ENCODE results near the gene CUBN.
A peak's percentile ranks its signal among the peaks of the same experiment; 100 is the strongest.

Gene CUBN

DNA sequence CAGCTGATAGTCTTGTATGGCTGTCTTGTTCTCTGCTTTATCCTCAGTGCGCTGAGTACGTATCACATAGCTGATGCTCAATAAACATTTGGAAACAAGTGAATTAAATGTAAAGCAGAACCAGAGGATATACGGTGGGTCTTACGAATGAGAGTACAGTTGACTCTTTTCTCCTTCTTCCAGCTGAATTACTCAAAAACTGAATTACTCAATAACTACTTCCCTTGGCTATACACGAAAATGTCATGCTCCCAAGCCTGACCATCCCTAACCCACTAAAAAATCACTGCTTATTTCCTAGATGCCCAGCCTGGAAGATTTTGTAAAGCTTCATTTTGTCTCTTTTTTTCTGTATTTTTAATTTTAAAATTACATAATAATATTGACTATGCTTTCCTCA, 309.2 kb downstream of the CUBN start:
- DNase-seq: no peak
- ATAC-seq: no peak

DNA sequence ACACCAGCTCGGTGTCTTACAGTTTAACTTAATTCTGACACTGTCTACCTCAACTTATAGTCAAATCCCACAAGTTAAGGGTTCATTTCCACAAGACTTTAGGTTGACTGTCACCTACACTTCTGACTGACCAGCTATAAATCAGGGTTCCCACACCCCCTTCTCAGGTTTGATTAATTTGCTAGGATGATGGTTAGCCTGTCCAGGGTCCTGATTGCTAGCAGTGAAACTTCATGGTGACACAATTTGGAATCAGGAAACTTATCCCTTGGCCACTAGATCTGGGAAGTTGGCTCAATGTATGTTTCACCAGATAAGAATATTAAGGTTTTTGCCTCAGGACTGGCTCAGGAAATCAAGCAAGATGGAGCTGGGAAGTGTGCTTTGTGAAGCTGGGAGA, 309.6 kb downstream of the CUBN start:
- ATAC-seq: no peak
- no peak for DNase-seq

DNA sequence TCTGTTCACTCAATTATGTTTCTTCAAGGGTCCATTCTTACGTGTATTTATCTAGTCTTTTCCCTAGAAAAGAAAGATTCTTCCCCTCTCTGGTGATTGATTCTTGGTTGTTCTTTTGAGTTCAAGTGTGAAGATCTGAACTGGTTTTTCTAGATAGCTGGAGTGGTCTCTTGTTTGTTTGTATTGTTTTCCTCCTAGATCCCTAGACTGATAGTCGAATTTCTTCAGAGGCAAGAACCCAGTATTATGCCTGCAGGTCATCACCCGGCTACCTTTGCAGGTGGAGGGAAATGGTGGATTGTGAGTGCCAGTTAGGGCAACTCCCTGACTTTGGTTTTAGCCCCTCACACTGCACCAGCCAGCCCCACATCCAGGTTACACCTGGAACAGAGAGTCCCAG, 310.2 kb downstream of the CUBN start:
- ATAC-seq (no peak), DNase-seq (no peak)

DNA sequence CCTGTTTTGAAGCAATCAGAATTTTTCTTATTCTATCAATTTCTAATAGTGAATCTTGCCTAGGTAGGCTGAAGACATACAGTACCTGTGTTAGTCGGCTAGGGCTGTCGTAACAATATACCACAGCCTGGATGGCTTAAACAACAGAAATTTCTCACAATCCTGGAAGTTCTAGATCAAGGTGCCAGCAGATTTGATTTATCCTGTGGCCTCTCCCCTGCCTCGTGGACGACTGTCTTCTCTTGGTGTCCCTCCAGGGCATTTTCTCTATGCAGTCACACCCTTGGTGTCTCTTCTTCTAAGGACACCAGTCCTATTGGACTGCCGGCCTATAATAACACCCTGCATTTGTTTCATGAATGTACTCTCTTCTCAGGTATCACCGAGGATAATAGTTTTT, 310.6 kb downstream of the CUBN start:
- ATAC-seq (no peak), DNase-seq (no peak)

DNA sequence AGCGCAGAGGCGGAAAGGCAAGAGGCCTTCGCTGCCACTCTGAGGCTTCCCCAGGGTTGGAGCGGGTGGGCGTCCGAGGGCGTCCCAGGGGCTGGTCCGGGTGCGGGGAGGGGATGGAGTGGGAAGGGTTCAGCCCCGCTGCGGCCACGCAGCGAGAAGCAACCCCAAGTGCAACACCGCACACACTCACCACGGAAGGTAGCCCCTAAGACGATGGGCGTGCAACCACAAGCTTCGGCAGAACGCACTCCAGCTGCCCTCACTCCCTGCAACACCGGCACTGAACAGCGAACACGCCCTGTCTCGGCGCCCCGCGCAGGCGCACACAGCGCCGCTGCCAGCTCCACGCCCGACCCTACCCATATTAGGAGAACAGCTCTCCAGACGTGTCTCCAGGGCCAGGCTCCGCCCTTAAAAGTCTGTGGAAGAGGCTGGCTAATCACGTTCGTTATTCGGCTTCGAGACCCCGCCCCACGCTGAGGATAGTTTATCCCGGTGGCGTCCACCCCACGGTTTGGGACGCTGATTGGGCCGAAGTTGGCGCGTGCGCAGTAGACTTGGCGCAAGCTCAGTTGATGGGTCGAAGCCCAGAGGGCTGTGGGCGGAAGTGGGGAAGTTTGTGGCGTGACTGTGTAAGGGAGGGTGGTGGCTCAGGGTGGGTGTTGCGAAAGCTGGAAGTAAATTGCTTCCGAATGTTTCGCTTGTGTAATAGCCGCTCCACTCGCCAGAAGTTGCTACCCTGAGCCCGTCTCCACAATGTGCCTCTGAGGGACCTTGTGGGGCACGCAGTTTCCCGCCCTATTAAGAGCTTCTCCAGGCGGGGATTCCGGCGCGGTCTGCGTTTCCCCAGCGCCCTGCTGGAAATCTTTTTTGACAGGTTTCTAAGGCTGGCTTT, 312.2 kb downstream of the CUBN start, which contains the start of gene RSU1:
Gene RSU1 (minus strand): TSS at position 300 of the 895 bp plus-strand sequence. CDS start 343 bp downstream, outside the sequence.
- ATAC-seq (peak; percentile 98), DNase-seq (peak; percentile 99)

DNA sequence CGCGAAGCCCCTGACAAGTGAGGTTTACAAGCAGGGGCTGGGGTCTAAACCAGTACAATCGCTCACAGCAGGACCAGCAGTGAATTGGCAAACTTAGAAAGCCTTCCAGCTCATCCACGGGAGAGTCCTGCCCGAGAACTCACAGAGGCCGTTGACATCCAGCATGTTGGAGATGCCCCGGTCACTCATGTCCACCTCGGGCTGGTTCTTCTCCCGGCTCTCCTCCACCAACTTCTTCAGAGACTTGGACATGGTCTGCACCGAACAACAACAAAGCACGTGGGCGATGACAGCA, 312.8 kb downstream of the CUBN start:
- ATAC-seq (no peak), DNase-seq (no peak)

DNA sequence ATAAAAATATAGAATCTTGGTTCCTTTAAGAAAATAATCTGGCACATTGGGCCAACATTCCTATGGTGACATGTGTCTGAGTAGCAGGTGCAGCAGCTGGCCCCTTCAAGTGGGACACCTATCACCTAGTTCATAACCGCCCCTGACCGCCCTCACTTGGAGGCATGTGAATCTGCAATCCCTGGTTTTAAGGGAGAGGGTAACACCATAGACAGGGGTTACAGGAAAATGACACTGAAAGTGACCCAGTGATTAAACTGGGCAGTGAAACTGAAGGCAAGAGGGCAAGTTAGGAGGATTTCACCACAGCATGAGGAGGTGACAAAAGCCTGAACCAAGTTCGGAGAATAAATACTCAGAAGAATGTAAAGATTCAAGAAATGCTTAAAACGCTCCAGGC, 313.4 kb downstream of the CUBN start:
- DNase-seq: peak; percentile 17
- no peak for ATAC-seq

DNA sequence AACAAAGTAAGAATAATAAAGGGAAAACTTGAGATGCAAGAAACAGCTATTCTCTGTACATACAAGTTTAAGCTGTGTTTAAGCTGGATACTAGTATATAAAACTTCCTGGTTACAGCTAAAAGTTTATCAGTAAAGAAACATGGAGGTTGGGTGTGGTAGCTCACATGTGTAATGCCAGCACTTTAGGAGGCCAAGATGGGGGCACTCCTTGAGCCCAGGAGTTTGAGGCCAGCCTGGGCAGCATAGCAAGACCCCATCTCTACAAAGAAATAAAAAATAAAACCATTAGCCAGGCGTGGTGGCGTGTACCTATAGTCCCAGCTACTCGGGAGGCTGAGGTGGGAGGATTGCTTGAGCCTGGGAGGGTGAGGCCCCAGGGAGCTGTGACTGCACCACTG, 315.6 kb downstream of the CUBN start:
- DNase-seq (no peak), ATAC-seq (no peak)

DNA sequence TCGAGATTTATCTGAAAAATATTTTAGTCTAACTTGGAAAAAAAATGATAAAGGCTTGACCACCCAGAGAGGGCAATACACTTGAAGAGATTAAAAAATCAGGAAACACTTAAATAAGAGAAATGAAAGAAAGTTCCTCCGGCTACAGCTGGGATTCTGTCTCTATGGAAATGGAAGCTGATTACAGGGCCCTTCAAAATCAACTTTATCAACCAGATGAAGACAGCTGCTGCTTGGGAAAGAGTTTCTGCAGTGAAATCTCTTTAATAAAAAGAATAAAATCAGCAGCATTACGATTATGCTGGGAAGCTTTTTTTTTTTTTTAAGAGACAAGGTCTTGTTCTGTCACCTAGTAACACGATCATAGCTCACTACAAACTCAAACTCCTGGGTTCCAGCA, 316.9 kb downstream of the CUBN start:
- ATAC-seq: no peak
- no peak for DNase-seq

DNA sequence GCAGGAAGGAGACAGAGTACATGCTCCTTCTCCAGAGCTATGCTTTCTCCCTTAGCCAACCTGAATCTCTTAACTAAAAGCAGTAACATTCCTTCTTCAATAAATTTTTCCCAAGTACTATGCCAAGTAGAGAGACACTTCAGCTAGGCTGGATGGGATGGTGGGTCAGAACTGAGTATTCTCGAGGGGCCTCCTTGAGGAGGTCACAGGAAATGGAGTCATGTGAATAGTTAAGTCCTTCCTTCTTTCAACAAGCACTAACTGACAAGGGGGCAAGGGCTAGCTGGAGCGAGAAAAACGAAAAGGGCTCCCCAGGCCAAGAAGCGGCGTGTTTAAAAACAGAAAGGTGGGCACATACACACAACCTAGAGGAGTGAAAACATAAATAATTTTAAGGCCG, 317.8 kb downstream of the CUBN start:
- ATAC-seq: no peak
- DNase-seq: no peak

DNA sequence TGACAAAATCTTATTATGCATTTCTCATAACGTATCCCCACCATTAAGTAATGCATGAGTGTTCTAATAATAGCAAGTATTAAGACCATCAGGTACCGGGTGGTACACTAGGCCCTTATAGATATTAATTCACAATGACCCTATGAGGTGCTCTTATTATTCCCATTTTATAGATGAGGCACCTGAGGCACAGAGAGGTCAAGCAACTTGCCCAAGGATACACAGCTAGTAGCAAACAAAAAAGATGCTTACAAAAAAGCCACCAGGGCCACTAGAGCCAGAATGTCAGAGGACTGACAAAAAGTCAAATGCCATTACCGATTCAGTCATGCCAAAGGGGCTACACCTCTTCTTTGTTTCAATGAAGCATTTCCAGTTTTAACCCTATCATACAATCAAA, 318.3 kb downstream of the CUBN start:
- ATAC-seq: no peak

DNA sequence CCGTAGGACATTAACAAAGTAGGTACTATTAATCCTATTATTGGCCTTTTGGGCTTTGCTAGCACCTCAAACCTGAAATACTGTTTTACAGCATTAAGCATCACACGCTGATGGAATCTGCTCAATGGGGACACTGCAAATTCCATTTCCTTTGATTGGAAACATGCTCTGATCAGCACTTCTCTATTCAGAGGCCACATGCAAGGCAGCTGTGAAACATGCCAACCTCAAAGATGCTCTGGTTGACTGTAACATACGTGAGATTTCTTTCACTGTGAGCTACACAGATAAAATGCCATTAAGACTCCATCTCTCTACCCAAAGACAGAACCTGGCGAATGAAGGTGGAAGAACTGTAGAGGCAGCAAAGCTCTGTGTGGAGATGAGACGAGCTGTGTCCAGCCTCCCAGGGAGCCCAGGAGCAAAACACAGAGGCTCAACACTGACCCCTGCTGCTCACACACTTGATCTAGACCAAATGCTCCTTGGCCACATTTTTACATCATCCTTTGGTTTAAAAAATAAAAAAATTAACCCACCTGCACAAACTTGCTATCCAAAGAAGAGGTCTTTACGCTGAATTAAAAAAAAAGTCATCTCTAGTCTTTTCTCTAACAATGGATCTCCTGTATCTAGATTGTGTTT, 320.4 kb downstream of the CUBN start:
- DNase-seq: peak; percentile 70
- peak; percentile 75 for ATAC-seq

More for the DNA sequence above, 318.3 kb downstream of the CUBN start:
- DNase-seq: no peak

DNA sequence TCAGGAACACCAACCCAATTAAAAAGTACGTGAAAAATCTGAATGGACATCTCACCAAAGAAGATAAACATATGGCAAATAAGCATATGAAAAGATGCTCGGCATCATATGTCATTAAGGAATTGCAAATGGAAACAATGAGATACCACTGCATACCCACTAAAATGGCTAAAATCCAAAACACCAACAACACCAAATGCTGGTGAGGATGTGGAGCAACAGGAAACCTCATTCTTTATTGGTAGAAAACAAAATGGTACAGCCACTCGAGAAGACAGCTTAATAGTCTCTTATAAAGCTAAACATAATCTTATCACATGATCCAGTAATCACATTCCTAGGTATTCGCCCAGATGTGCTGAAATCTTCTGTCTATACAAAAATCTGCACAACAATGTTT, 325.5 kb downstream of the CUBN start:
- no peak for DNase-seq
- no peak for ATAC-seq

DNA sequence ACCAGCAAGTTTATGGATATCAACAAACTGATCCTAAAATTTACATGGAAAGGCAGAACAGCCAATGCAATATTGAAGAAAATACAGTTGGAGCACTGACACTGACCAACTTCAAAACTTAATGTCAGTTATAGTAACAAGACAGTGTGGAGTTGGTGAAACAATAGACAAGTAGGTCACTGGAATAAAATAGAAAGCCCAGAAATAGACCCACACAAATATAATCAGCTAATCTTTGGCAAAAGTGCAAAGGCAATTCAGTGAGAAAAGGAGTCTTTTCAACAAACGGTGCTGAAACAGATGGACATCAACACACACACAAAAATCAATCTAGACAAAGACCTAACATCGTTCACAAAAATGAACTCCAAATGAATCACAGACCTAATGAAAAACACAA, 326.1 kb downstream of the CUBN start:
- ATAC-seq (no peak), DNase-seq (no peak)

DNA sequence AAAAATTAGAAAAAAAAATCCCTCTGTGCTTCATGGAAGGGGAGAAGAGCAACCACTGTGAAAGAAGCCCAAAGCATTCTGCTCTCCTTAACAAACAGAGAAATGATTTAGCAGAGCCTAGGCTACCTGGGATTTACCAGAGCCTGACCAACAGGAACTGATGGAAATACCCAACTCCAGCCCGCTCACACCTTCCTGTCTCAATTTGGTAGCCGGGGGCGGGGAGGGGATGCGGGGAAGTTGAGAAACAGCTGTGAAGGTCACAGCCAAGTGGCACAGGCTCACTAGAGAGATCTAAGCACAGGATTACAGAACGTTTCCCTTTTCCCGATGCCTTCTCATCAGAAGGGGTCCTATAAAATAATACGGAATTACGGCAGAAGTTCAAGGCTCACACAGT, 330.0 kb downstream of the CUBN start:
- peak; percentile 65 for DNase-seq
- ATAC-seq: peak; percentile 72

DNA sequence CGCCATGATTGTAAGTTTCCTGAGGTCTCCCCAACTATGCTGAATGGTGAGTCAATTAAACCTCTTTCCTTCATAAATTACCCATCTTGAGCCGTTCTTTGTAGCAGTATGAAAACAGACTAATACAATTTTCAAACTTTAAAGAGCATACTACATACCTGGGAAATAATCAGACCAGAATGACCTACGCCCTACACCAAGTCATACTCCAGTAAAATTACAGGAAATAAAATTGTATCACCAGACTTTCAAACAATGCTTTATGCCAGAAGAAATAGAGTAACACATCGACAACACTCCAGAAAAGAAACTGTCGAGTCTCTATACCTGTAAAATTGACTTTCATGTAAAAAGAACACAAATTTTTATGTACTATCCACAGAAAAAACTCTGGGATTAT, 331.0 kb downstream of the CUBN start:
- no peak for ATAC-seq

DNA sequence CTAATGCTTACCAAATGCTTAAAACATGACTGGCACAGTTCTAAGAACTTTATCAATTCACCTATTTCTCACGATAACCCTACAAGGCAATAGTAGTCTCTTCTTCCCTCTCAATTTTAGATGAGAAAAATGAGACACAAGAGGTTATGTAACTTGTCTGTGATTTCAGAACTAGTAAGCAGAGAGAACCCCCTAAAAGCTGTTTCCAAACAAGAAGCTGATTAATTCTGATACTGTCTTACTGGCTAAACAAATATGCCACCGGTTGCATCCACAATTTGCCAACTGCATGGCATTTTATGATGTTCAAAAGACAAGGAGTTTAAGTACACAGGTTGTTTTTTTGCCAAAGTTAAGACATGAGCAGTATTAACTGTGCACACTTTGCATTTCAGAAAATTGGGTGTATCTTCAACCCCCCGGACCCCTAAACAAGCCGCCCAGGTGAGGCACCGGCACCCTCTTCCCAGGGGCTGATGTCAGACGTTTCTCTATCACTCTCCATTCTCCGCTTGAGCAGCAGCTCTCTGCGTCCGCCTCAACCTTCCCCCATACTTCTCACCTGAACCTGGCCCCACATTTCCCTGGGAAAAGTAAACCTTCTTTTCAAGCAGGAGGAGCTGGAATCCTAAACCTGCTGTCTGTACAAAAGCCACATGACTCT, 334.1 kb downstream of the CUBN start:
- no peak for ATAC-seq
- no peak for DNase-seq

More for the DNA sequence above, 331.0 kb downstream of the CUBN start:
- DNase-seq: no peak

DNA sequence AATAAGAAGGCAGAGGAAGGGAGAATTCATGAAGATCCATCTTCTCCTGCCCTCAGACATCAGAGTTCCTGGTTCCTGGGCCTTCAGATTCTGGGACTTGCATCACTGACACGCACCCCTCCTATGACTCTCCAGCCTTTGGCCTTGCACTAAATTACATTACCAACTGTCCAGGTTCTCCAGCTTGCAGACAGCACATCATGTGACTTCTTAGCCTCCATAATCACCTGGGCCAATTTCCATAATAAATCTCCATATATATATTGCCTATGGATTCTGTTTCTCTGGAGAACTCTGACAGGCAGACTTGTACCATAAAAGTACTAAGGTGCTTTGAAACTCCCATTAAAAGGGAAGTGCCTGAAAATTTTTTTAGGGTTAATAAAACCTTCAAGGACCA, 335.6 kb downstream of the CUBN start:
- no peak for ATAC-seq
- no peak for DNase-seq

DNA sequence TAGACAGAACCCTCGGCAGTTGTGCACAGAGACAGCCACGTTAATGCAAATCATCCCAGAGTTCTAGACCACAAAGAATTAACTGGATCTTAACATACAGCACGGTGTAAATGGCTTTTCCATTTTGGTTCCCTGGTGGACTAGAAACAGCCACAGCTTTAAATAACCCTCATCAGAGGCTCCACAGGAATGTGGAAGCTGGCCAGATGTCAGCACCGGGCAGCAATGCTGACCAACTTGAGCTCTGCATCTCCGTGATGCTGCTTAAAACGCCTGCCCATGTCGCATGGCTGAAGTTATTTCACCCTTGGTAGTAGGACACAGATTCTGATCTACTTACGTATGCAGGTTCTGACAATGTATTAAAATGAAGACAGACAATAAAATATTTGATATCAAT, 336.9 kb downstream of the CUBN start:
- ATAC-seq: no peak

DNA sequence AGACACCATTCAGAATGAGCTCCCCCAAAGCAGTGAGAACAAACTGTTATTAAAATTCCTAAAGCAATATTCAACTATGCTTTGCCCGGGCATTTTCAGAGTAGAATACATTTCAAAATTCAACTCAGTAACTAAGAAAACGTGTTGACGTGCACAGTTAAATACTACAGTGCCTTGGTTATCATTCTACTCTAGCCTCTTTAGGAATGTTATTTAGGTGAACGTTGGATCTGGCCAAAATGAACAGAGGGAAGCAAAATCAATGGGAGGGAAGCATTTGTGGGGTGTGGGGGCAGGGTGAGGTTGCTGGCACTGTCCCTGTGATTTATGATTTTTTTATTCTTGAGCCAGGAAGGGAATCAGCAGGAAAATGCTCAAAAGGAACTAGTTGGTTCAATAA, 339.8 kb downstream of the CUBN start:
- DNase-seq: no peak
- ATAC-seq: no peak

More for the DNA sequence above, 336.9 kb downstream of the CUBN start:
- DNase-seq: no peak

DNA sequence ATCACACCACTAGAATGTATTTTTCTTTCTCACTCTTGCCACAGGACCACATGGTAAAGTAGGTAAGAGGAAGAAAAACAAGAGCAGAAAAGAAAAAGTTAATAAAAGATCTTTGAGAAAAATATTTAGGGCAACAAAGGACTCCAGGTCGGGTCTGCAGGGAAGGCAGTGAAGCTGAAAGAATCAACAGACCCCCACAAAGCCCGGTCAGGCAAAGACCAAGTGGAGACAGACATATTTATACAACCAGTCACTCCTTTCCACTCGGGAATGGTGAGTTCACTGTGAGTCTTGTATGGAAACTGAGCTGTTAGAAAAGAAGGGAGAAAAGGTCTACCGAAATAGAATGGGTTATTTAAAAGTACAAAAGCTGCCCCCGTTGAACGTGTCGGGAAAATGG, 340.4 kb downstream of the CUBN start:
- ATAC-seq: no peak
- no peak for DNase-seq

DNA sequence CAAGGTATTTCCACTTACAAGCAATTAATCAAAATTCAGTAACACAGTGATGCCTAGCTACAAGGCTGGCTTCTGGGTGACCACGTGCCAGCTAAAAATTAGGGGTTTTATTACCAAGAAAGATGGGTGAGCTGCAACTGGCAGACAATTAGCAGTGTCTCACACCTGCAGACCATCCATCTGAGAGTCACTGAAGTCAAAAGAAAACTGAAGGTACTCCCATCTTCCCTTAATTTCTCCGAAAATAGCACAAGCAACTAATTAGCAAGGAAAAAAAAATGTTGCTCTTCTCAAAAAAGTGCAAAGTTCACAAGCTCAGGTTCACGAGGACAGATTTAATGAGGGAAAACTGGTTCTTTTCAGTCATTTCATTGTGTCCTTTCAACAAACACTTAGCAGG, 340.8 kb downstream of the CUBN start:
- no peak for DNase-seq
- ATAC-seq: no peak

DNA sequence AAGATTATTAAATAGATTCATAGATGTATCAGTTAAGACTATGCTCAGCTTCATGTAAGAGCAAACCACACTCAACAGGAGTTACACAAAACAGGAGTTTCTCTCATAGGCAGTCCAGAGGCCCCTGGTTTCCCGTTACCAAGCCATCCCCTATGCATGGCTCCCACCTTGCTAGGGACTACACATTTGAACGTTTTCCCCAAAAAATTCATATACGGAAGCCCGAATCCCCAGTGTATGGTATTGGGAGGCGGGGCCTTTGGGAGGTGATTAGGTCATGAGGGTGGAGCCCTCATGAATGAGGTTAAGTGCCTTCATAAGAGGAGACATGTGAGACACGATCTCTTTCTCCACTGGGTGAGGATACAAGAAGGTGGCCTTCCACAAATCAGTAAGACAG, 341.5 kb downstream of the CUBN start:
- ATAC-seq (peak; percentile 51), DNase-seq (peak; percentile 14)

Measured in stimulated activated naive CD8-positive, alpha-beta T cell treated with anti-CD3 and anti-CD28 coated beads, Interleukin-15, Interleukin-2, amounts not matched to agents 100 U/mL and 50 U/mL, for 24 hours (primary cell).